RWPE2 (cell line): ENCODE data around the gene RBKS.

ENCODE experiments used
- ATAC-seq: fragments of 200-7000 bp; cut with Tn5 transposase; 3 replicates; pipeline ENCODE4 v1.9.1; 2021; ENCODE audit warnings: low read depth
- DNase-seq: peaks from one replicate; pipeline ENCODE4 v3.0.0-alpha.2; 2020; ENCODE audit warnings: low spot score
- H3K27ac ChIP-seq: fragments of 450-650 bp; 2 replicates; pipeline ENCODE4 v1.5.1; 2017; ENCODE audit warnings: mild to moderate bottlenecking; ENCODE audit not compliant: poor library complexity, severe bottlenecking
- H3K27me3 ChIP-seq: fragments of 250-450 bp; sonication (Bioruptor Pico); 2 replicates; pipeline ENCODE4 v1.5.1; 2021; ENCODE audit warnings: mild to moderate bottlenecking, moderate library complexity; ENCODE audit not compliant: insufficient read depth, poor library complexity, severe bottlenecking
- H3K36me3 ChIP-seq: fragments of 250-450 bp; sonication (Bioruptor Pico); 2 replicates; pipeline ENCODE4 v1.5.1; 2020; ENCODE audit warnings: low read depth, mild to moderate bottlenecking, moderate library complexity
- H3K4me1 ChIP-seq: fragments of 250-450 bp; sonication (Bioruptor Pico); 2 replicates; pipeline ENCODE4 v1.5.1; 2021; ENCODE audit warnings: mild to moderate bottlenecking, moderate library complexity; ENCODE audit not compliant: insufficient read depth, poor library complexity, severe bottlenecking
- H3K4me3 ChIP-seq: fragments of 250-450 bp; sonication (Bioruptor Pico); 2 replicates; pipeline ENCODE4 v1.5.1; 2021; ENCODE audit warnings: mild to moderate bottlenecking, moderate library complexity; ENCODE audit not compliant: severe bottlenecking
- H3K9me3 ChIP-seq: fragments of 250-450 bp; sonication (Bioruptor Pico); 2 replicates; pipeline ENCODE4 v1.5.1; 2021; ENCODE audit warnings: mild to moderate bottlenecking, moderate library complexity; ENCODE audit not compliant: severe bottlenecking
- CTCF ChIP-seq: fragments of 450-650 bp; IDR thresholded peaks from one replicate; pipeline ENCODE4 v1.5.1; 2017; ENCODE audit warnings: mild to moderate bottlenecking, moderate library complexity; ENCODE audit not compliant: poor library complexity, severe bottlenecking

Gene RBKS

GRCh38 chr2:27795868-27796277, 94.3 kb downstream of the RBKS start:
- Histone ChIP-seq H3K4me1 (peaks cover 27% of the 10 kb centered on the region), H3K36me3 (no peaks in the 10 kb centered on the region), H3K4me3 (no peak overlapping the region), H3K27ac (peak overlapping the region; percentile 99), H3K9me3 (no peaks in the 10 kb centered on the region), H3K27me3 (no peaks in the 10 kb centered on the region)
- DNase-seq (no peak), ATAC-seq (no peak)
- TF ChIP-seq CTCF, result no peak

DNA sequence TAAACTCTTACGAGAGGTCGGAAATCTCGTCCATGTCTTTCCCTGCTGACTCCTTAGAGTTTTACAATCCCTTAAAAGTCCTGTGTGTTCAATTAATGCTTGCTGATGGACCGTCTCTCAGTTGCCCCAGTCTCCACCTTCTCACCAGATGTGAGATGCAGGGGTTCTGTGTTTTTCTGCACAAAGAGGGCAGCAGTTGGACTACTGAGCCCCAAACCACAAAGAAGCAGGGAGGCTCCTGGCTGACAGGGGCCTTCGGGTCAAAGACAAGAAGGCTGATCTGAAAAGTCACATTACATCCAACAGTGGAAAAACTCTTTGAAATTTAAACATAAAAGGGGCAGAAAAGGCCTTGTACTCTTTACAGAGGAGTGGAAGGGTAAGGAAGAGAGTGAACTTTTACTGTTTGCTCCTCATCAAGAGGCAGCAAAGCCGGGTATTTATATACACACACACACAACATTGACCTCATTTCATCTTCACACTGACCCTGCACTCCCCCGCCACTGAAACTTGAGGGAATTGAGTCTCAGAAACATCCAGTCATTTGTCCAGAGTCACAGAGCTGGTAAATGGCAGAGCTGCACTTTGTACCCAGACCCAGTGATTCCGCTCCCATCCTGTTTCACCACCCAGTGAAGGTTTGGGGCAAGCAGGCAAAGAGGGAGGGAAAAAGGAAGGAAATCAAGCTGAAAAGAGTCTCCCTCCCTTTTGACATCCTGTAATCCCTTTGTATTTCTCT, 94.9 kb downstream of the RBKS start:
- peak overlapping the region; percentile 99 for H3K27ac ChIP-seq

DNA sequence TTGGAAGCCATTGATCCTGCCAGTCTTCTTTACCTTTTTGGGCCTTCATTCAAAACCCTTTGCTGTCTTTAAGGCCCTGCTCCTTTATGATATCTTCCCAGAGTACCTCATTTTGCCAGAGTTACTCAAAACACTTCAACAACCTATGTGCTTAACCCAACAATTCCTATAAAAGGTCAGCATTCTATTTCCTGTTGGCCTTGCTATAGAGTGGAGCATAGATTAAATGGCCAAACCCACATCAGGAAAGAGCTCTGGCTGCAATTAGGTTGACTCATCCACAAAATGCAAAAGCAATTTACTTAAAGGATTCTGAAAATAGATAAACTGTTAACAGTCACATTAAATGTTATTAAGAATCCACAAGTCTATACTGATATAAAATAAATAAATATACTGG, 97.4 kb downstream of the RBKS start:
- Histone ChIP-seq H3K4me1 (peaks cover 7% of the 10 kb centered on the region), H3K36me3 (no peaks in the 10 kb centered on the region), H3K27ac (peak overlapping the region; percentile 67)

More for the DNA sequence above, 94.9 kb downstream of the RBKS start:
- TF ChIP-seq CTCF, result no peak
- Histone ChIP-seq H3K9me3 (no peaks in the 10 kb centered on the region), H3K36me3 (no peaks in the 10 kb centered on the region), H3K4me1 (peaks cover 25% of the 10 kb centered on the region), H3K4me3 (no peak overlapping the region), H3K27me3 (no peaks in the 10 kb centered on the region)
- no peak for ATAC-seq
- DNase-seq, result no peak

GRCh38 chr2:27790796-27791195, 99.4 kb downstream of the RBKS start:
- ATAC-seq, result no peak
- Histone ChIP-seq H3K4me1 (peaks cover 7% of the 10 kb centered on the region), H3K4me3 (no peak overlapping the region), H3K36me3 (no peaks in the 10 kb centered on the region), H3K9me3 (no peaks in the 10 kb centered on the region), H3K27me3 (no peaks in the 10 kb centered on the region), H3K27ac (no peak overlapping the region)
- DNase-seq, result no peak
- TF ChIP-seq CTCF, result no peak

More for the DNA sequence above, 97.4 kb downstream of the RBKS start:
- TF ChIP-seq CTCF, result no peak
- H3K9me3 ChIP-seq, result no peaks in the 10 kb centered on the region
- DNase-seq, result no peak
- H3K4me3 ChIP-seq, result no peak overlapping the region
- no peaks in the 10 kb centered on the region for H3K27me3 ChIP-seq
- ATAC-seq, result peak; percentile 70

GRCh38 chr2:27782701-27783100, 107.5 kb downstream of the RBKS start:
- Histone ChIP-seq H3K27me3 (no peaks in the 10 kb centered on the region), H3K27ac (no peak overlapping the region), H3K9me3 (no peaks in the 10 kb centered on the region), H3K36me3 (peaks cover 31% of the 10 kb centered on the region), H3K4me1 (peaks cover 5% of the 10 kb centered on the region), H3K4me3 (no peak overlapping the region)
- DNase-seq (no peak), ATAC-seq (no peak)
- TF ChIP-seq CTCF, result no peak
